HepG2 (cell line): ENCODE data around the gene SPINK4. TPM values are rescaled to one million over a fixed set of nuclear protein-coding genes. Genes with fewer than 3 reads are reported as not detected.
A peak's percentile ranks its signal among the peaks of the same experiment; 100 is the strongest.

Experiments
- ATF7 ChIP-seq, 2 experiments: fragments of 450-650 bp in 1 of 2; sonication (generic) in 1 of 2; formaldehyde crosslinking in 1 of 2; IDR thresholded peaks; 2 replicates each; pipeline versions ENCODE4 v1.4.0 to v1.6.1; 2016 to 2020; ENCODE audit warnings: antibody characterized with exemption in 1 of 2, mild to moderate bottlenecking in 1 of 2, missing genetic modification reagents in 1 of 2
- CREM ChIP-seq, 2 experiments: sonication (generic) in 1 of 2; formaldehyde crosslinking in 1 of 2; IDR thresholded peaks; 2 replicates each; pipeline versions ENCODE4 v1.4.0 to v1.6.1; 2016 to 2020; ENCODE audit warnings: antibody characterized with exemption in 1 of 2, mild to moderate bottlenecking in 1 of 2, missing genetic modification reagents in 1 of 2
- FOXA1 ChIP-seq, 2 experiments: fragments of 450-650 bp in 1 of 2; sonication (generic) in 1 of 2; formaldehyde crosslinking in 1 of 2; IDR thresholded peaks; 2 replicates each; pipeline versions ENCODE4 v1.4.0 to v1.6.1; 2016 to 2020; ENCODE audit warnings: missing genetic modification reagents in 1 of 2
- GATAD2A ChIP-seq: IDR thresholded peaks from 2 replicates; pipeline ENCODE4 v1.6.1; 2016
- HMGA1 ChIP-seq: sonication (generic); formaldehyde crosslinking; conservative IDR thresholded peaks from 2 replicates; pipeline ENCODE4 v1.4.0; 2020; ENCODE audit warnings: missing genetic modification reagents
- LRRFIP1 ChIP-seq: sonication (generic); formaldehyde crosslinking; conservative IDR thresholded peaks from 2 replicates; pipeline ENCODE4 v1.4.0; 2020; ENCODE audit warnings: missing genetic modification reagents
- MAX ChIP-seq: IDR thresholded peaks from 2 replicates; pipeline ENCODE4 v1.6.1; 2012; ENCODE audit warnings: inconsistent platforms
- NCOR1 ChIP-seq: fragments of 200-600 bp; sonication (generic); IDR thresholded peaks from 2 replicates; pipeline ENCODE4 v1.7.0; 2017; ENCODE audit warnings: antibody characterized with exemption, low read length, borderline replicate concordance
- NFATC3 ChIP-seq: sonication (generic); formaldehyde crosslinking; IDR thresholded peaks from 2 replicates; pipeline ENCODE4 v1.5.1; 2020; ENCODE audit warnings: mild to moderate bottlenecking, missing genetic modification reagents
- POLR2A ChIP-seq, 2 experiments: IDR thresholded peaks; 2 replicates each; pipeline ENCODE4 v1.6.1; 2011; ENCODE audit warnings: low read depth in 2 of 2, low read length in 2 of 2, mild to moderate bottlenecking in 1 of 2, moderate library complexity in 1 of 2; ENCODE audit not compliant: insufficient read depth in 1 of 2
- SRF ChIP-seq: IDR thresholded peaks from 2 replicates; pipeline ENCODE4 v1.6.1; 2011; ENCODE audit warnings: mild to moderate bottlenecking, low read depth, low read length, moderate library complexity
- TOPORS ChIP-seq: sonication (generic); formaldehyde crosslinking; IDR thresholded peaks from 2 replicates; pipeline ENCODE4 v1.8.0; 2023; ENCODE audit warnings: mild to moderate bottlenecking, missing genetic modification reagents
- WIZ ChIP-seq: sonication (generic); formaldehyde crosslinking; IDR thresholded peaks from 2 replicates; pipeline ENCODE4 v1.5.1; 2020; ENCODE audit warnings: mild to moderate bottlenecking, missing genetic modification reagents
- ZMYM4 ChIP-seq: sonication (generic); formaldehyde crosslinking; IDR thresholded peaks from 2 replicates; pipeline ENCODE4 v1.8.1; 2023; ENCODE audit warnings: mild to moderate bottlenecking, missing genetic modification reagents
- ZNF136 ChIP-seq: sonication (generic); formaldehyde crosslinking; IDR thresholded peaks from 2 replicates; pipeline ENCODE4 v1.8.1; 2022; ENCODE audit warnings: low read depth, mild to moderate bottlenecking, moderate library complexity, missing genetic modification reagents
- ZNF180 ChIP-seq: sonication (generic); formaldehyde crosslinking; IDR thresholded peaks from 2 replicates; pipeline ENCODE4 v1.4.0; 2020; ENCODE audit warnings: low read depth, missing genetic modification reagents, borderline replicate concordance
- ZNF317 ChIP-seq: sonication (generic); formaldehyde crosslinking; IDR thresholded peaks from 2 replicates; pipeline ENCODE4 v1.5.0; 2020; ENCODE audit warnings: mild to moderate bottlenecking, missing genetic modification reagents
- ZNF530 ChIP-seq: sonication (generic); formaldehyde crosslinking; IDR thresholded peaks from 2 replicates; pipeline ENCODE4 v1.5.0; 2020; ENCODE audit warnings: low read depth, mild to moderate bottlenecking, missing genetic modification reagents
- ZNF609 ChIP-seq: sonication (generic); formaldehyde crosslinking; IDR thresholded peaks from 2 replicates; pipeline ENCODE4 v1.4.0; 2020; ENCODE audit warnings: mild to moderate bottlenecking, missing genetic modification reagents, borderline replicate concordance
- ZNF619 ChIP-seq: sonication (generic); formaldehyde crosslinking; IDR thresholded peaks from 2 replicates; pipeline ENCODE4 v1.4.0; 2020; ENCODE audit warnings: mild to moderate bottlenecking, missing genetic modification reagents
- ZNF703 ChIP-seq: sonication (generic); formaldehyde crosslinking; IDR thresholded peaks from 2 replicates; pipeline ENCODE4 v1.5.1; 2020; ENCODE audit warnings: missing genetic modification reagents, mild to moderate bottlenecking, moderate library complexity, borderline replicate concordance
- polyA plus RNA-seq, 8 experiments: library from polyadenylated mRNA; depleted of rRNA in 3 of 8; stranded (reverse) in 7 of 8; unstranded in 1 of 8; fragments of >200 nt; fragmentation: Illumina TruSeq in 4 of 8; extraction: Trizol in 4 of 8; gene quantifications; 2 replicates each; pipeline versions ENCODE4 v1.2.1 to v1.2.3, GENCODE V29; 2011 to 2016; ENCODE audit warnings: low read depth in 4 of 8, missing spikeins in 1 of 8, mixed read lengths in 1 of 8; ENCODE audit not compliant: insufficient read depth in 1 of 8
- total RNA-seq, 5 experiments: library from RNA; depleted of rRNA; stranded (reverse); fragments of >200 nt; fragmentation: Illumina TruSeq; extraction: Trizol; gene quantifications; 2 replicates each; pipeline ENCODE4 v1.2.3, GENCODE V29; 2016; ENCODE audit warnings: low read depth in 1 of 5

The SPINK4 gene
- total and polyA plus RNA-seq, 2 of the 13 experiments (the other 11 are each of a cell fraction or from before 2014, with no cell fraction given): 0.53 to 3.4 TPM

GRCh38 chr9:33290247-33291030 lies 50.5 kb downstream of the SPINK4 start, which contains the start of gene NFX1 (continued):
- TF ChIP-seq NFATC3 (CRISPR knock-in tag): no peak
- peak; percentile 79 for TF ChIP-seq SRF
- peak; percentile 87 to 89 for TF ChIP-seq POLR2A (IDR thresholded peaks at IDR 0.05; ENCODE audit: insufficient read depth in 1 of 2, low read depth in 2 of 2, low read length in 2 of 2)
- TF ChIP-seq LRRFIP1 (CRISPR knock-in tag): no peak; the same call in 1 of the 2 replicates
- no peak for TF ChIP-seq ZNF180 (CRISPR knock-in tag)
- peak; percentile 56; the same call in 1 of the 2 replicates for TF ChIP-seq ZNF530 (CRISPR knock-in tag)
- peak; percentile 90; the same call in 1 of the 2 replicates for TF ChIP-seq ZNF703 (CRISPR knock-in tag)
- no peak for TF ChIP-seq FOXA1 (IDR thresholded peaks at IDR 0.05)
- peak; percentile 11; the same call in 1 of the 2 replicates for TF ChIP-seq FOXA1 (CRISPR knock-in tag; IDR thresholded peaks at IDR 0.05)
- peak; percentile 90 for TF ChIP-seq TOPORS
- TF ChIP-seq ZNF317 (CRISPR knock-in tag): peak; percentile 93
- peak; percentile 74 for TF ChIP-seq ZNF609 (CRISPR knock-in tag)
- peak; percentile 100 for TF ChIP-seq CREM (IDR thresholded peaks at IDR 0.05)
- peak; percentile 96 for TF ChIP-seq CREM (CRISPR knock-in tag; IDR thresholded peaks at IDR 0.05)
- no peak for TF ChIP-seq ZNF619
- peak; percentile 67; the same call in 1 of the 2 replicates for TF ChIP-seq WIZ (CRISPR knock-in tag)
- peak; percentile 89 for TF ChIP-seq ATF7 (IDR thresholded peaks at IDR 0.05)
- TF ChIP-seq ATF7 (CRISPR knock-in tag; IDR thresholded peaks at IDR 0.05): peak; percentile 71
- peak; percentile 78 for TF ChIP-seq GATAD2A (CRISPR knock-in tag)
- peak; percentile 92 for TF ChIP-seq ZNF136 (CRISPR knock-in tag)
- TF ChIP-seq HMGA1 (CRISPR knock-in tag): no peak
- TF ChIP-seq NCOR1: peak; percentile 40; the same call in 1 of the 2 replicates
- TF ChIP-seq MAX: peak; percentile 99
- peak; percentile 96 for TF ChIP-seq ZMYM4 (CRISPR knock-in tag)
